ENCODE data around the gene MBD3L4.
"Not testable (repeated sequence)": the region's sequence is repeated elsewhere in the genome, so short reads cannot be mapped to it uniquely, and the experiment has no call there.

GRCh38 chr19:7055679-7056078 lies 15.7 kb upstream of the MBD3L4 start:
- not testable (repeated sequence) for TF ChIP-seq CTCF (IDR thresholded peaks at IDR 0.05; ENCODE audit: low read length); EZH2 (IDR thresholded peaks at IDR 0.05; ENCODE audit: borderline replicate concordance, low read length)

All from OCI-LY1 (cell line).